Astrocyte (in vitro differentiated cells and primary cell): ENCODE results near the gene VPS13D. TPM values are rescaled to one million over a fixed set of nuclear protein-coding genes. Genes with fewer than 3 reads are reported as not detected.

ENCODE experiments used
- DNase-seq: peaks from one replicate; pipeline ENCODE4 v3.0.0-alpha.2; 2010; ENCODE audit warnings: low read depth
- FAIRE-seq: peaks from 2 replicates; lab custom pipeline; 2011; peaks lifted over from hg19 to GRCh38; lab: Jason Lieb, UNC
- H2AFZ ChIP-seq: 2 replicates; pipeline ENCODE4 v1.6.0; 2012; ENCODE audit warnings: low read depth, low read length, inconsistent platforms
- H3K27ac ChIP-seq: 2 replicates; pipeline ENCODE4 v1.5.1; 2011; ENCODE audit warnings: low read depth, low read length, inconsistent platforms
- H3K27me3 ChIP-seq: 2 replicates; pipeline ENCODE4 v1.6.0; 2011; ENCODE audit warnings: low read length, inconsistent platforms; ENCODE audit not compliant: insufficient read depth
- H3K36me3 ChIP-seq: 2 replicates; pipeline ENCODE4 v1.5.1; 2011; ENCODE audit warnings: low read length, inconsistent platforms; ENCODE audit not compliant: insufficient read depth
- H3K4me1 ChIP-seq: 2 replicates; pipeline ENCODE4 v1.5.1; 2011; ENCODE audit warnings: low read length, inconsistent platforms; ENCODE audit not compliant: insufficient read depth
- H3K4me2 ChIP-seq: 2 replicates; pipeline ENCODE4 v1.6.0; 2012; ENCODE audit warnings: low read length, inconsistent platforms
- H3K4me3 ChIP-seq: 2 replicates; pipeline ENCODE4 v1.5.1; 2011; ENCODE audit warnings: low read depth, mild to moderate bottlenecking, low read length, inconsistent platforms; ENCODE audit not compliant: insufficient read depth
- H3K79me2 ChIP-seq: 2 replicates; pipeline ENCODE4 v1.6.0; 2012; ENCODE audit warnings: mild to moderate bottlenecking, low read length, inconsistent platforms; ENCODE audit not compliant: insufficient read depth
- H3K9ac ChIP-seq: 2 replicates; pipeline ENCODE4 v1.6.0; 2012; ENCODE audit warnings: mild to moderate bottlenecking, low read length, inconsistent platforms
- H3K9me3 ChIP-seq: 2 replicates; pipeline ENCODE4 v1.5.1; 2012; ENCODE audit warnings: low read depth, mild to moderate bottlenecking, low read length, inconsistent platforms; ENCODE audit not compliant: insufficient read depth
- H4K20me1 ChIP-seq: 2 replicates; pipeline ENCODE4 v1.6.0; 2012; ENCODE audit warnings: low read length, inconsistent platforms; ENCODE audit not compliant: insufficient read depth
- H3K27ac Mint-ChIP-seq: one replicate; pipeline ENCODE4 v1.8.0; 2021; ENCODE audit warnings: mild to moderate bottlenecking, mixed read lengths; ENCODE audit not compliant: unreplicated experiment
- H3K27me3 Mint-ChIP-seq: one replicate; pipeline ENCODE4 v1.8.0; 2021; ENCODE audit warnings: low read depth, mixed read lengths; ENCODE audit not compliant: unreplicated experiment
- H3K36me3 Mint-ChIP-seq: one replicate; pipeline ENCODE4 v1.8.0; 2021; ENCODE audit warnings: low read depth, mixed read lengths; ENCODE audit not compliant: unreplicated experiment
- H3K4me1 Mint-ChIP-seq: one replicate; pipeline ENCODE4 v1.8.0; 2021; ENCODE audit warnings: low read depth, mixed read lengths; ENCODE audit not compliant: unreplicated experiment
- H3K4me3 Mint-ChIP-seq: one replicate; pipeline ENCODE4 v1.8.0; 2021; ENCODE audit warnings: mild to moderate bottlenecking, moderate library complexity, mixed read lengths; ENCODE audit not compliant: unreplicated experiment
- H3K9me3 Mint-ChIP-seq: one replicate; pipeline ENCODE4 v1.8.0; 2021; ENCODE audit warnings: mild to moderate bottlenecking, mixed read lengths; ENCODE audit not compliant: unreplicated experiment
- CTCF ChIP-seq: IDR thresholded peaks from 2 replicates; pipeline ENCODE4 v1.5.1; 2011; ENCODE audit warnings: low read depth, mild to moderate bottlenecking, inconsistent platforms, low read length, moderate library complexity; ENCODE audit not compliant: insufficient read depth
- EZH2 ChIP-seq: IDR thresholded peaks from 2 replicates; pipeline ENCODE4 v1.6.1; 2012; ENCODE audit warnings: mild to moderate bottlenecking, low read length, inconsistent platforms; ENCODE audit not compliant: insufficient read depth
- total RNA-seq: library from RNA; stranded (reverse); gene quantifications from 2 replicates; pipeline ENCODE4 v1.2.1, GENCODE V29; 2021

VPS13D gene
- total RNA-seq, 1 donor from 2014 or later: 25.9 TPM

GRCh38 chr1:12191242-12192032 lies 38.4 kb upstream of the VPS13D start:
- Mint-ChIP-seq H3K27me3 (peaks cover 59% of the 10 kb centered on the region), H3K27ac (no peak overlapping the region), H3K36me3 (no peaks in the 10 kb centered on the region), H3K4me3 (no peak overlapping the region), H3K9me3 (peaks cover 3% of the 10 kb centered on the region), H3K4me1 (no peaks in the 10 kb centered on the region)
- H3K4me3 ChIP-seq: no peak overlapping the region
- H3K79me2 ChIP-seq: no peaks in the 10 kb centered on the region
- no peak overlapping the region for H3K9ac ChIP-seq
- H2AFZ ChIP-seq: no peak overlapping the region
- H3K9me3 ChIP-seq: no peaks in the 10 kb centered on the region
- FAIRE-seq (no peak), DNase-seq (no peak)
- H3K4me1 ChIP-seq: no peaks in the 10 kb centered on the region
- no peak overlapping the region for H3K27ac ChIP-seq
- no peaks in the 10 kb centered on the region for H4K20me1 ChIP-seq
- H3K4me2 ChIP-seq: no peak overlapping the region
- TF ChIP-seq CTCF (no peak), EZH2 (no peak)
- H3K27me3 ChIP-seq: peaks cover 8% of the 10 kb centered on the region
- H3K36me3 ChIP-seq: no peaks in the 10 kb centered on the region

- Mint-ChIP-seq H3K36me3 (no peaks in the 10 kb centered on the region), H3K27me3 (peaks cover 52% of the 10 kb centered on the region), H3K9me3 (peaks cover 3% of the 10 kb centered on the region), H3K27ac (no peak overlapping the region), H3K4me1 (no peaks in the 10 kb centered on the region), H3K4me3 (no peak overlapping the region)
- Histone ChIP-seq H3K36me3 (no peaks in the 10 kb centered on the region), H2AFZ (no peak overlapping the region), H3K4me3 (no peak overlapping the region), H3K27me3 (peaks cover 3% of the 10 kb centered on the region), H3K9me3 (no peaks in the 10 kb centered on the region), H3K4me1 (no peaks in the 10 kb centered on the region), H4K20me1 (no peaks in the 10 kb centered on the region), H3K4me2 (no peak overlapping the region), H3K9ac (no peak overlapping the region), H3K79me2 (no peaks in the 10 kb centered on the region), H3K27ac (no peak overlapping the region)
- FAIRE-seq: no peak
- no peak for DNase-seq
- no peak for TF ChIP-seq EZH2
- TF ChIP-seq CTCF: no peak
Measured at GRCh38 chr1:12194666-12195216, 35.1 kb upstream of the VPS13D start.

GRCh38 chr1:12195416-12195815 lies 34.4 kb upstream of the VPS13D start:
- Mint-ChIP-seq H3K9me3 (peaks cover 3% of the 10 kb centered on the region), H3K27me3 (peaks cover 52% of the 10 kb centered on the region), H3K36me3 (no peaks in the 10 kb centered on the region), H3K4me3 (no peak overlapping the region), H3K4me1 (no peaks in the 10 kb centered on the region), H3K27ac (no peak overlapping the region)
- Histone ChIP-seq H3K36me3 (no peaks in the 10 kb centered on the region), H3K4me3 (no peak overlapping the region), H3K79me2 (no peaks in the 10 kb centered on the region), H3K9me3 (no peaks in the 10 kb centered on the region), H3K4me2 (no peak overlapping the region), H3K4me1 (no peaks in the 10 kb centered on the region), H2AFZ (no peak overlapping the region), H4K20me1 (no peaks in the 10 kb centered on the region), H3K9ac (no peak overlapping the region), H3K27ac (no peak overlapping the region), H3K27me3 (peaks cover 6% of the 10 kb centered on the region)
- DNase-seq (no peak), FAIRE-seq (no peak)
- TF ChIP-seq EZH2: no peak
- no peak for TF ChIP-seq CTCF
